Measurements from ENCODE around the gene NISCH.

Gene NISCH

DNA sequence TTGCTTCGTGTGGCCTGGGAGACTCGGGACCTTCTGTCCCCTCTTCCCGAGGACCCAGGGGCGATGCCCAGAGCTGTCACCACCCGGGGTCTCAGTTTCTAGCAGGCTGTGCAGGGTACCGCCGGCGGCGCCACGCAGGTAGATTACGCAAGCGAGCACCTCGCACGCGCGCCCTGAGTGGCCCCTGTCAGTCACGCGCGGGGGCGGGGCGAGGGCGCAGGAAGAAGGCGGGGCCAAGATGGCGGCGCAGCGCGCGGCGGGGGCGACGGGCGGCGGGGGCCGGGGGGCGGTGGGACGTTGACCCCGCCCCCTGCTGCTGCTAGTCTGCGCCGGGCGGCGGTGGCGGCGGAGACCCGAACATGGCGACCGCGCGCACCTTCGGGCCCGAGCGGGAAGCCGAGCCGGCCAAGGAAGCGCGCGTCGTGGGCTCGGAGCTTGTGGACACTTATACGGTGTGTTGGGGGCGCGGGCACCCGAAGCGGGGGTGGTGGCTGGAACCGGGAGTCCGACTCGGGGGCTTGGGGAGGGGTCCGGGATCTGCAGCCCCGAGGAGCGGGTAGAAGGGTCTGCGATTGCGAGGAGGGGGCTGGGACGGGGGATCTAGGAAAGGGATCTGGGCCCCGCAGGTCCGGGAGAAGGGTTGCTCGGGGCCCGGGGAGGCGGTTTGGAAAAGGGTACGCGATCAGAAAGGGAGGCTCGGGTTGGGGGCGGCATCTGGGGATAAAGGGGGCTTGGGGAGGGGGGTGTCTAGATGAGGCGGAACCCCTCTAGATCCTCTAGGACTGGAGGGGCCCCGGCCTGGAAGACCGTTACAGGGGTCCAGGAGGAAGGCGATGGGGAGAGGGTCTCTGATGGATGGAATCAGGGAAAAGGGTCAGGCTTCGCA is at the start of gene NISCH:
TSS of gene NISCH (plus strand) at position 322 of the 886 bp plus-strand sequence. CDS start at position 360, 38 bp downstream.
- DNase-seq: peak; percentile 74 to 79

DNA sequence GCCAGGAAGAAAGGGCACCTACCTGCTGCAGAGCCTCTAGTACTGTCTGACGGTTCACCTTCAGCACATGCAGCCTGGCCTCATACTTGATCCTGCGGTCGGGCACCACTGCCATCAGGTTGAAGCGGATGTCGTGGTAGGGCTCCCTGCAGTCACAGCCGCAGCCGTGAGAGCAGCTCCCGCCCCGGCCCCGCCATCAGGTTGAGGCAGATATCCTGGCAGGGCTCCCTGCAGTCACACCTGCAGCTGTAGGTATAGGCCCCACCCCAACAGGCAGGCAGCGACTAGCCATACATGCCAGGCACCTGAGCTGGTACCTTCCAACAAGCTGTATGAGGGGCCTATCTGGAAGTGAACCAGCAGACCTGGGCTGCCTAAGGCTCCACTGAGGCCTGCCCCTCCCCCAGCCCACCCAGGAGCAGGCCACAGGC is 49.2 kb upstream of the NISCH start:
- DNase-seq: no peak

- no peak for DNase-seq
Observed at GRCh38 chr3:52406791-52407510, 48.5 kb upstream of the NISCH start.

DNA sequence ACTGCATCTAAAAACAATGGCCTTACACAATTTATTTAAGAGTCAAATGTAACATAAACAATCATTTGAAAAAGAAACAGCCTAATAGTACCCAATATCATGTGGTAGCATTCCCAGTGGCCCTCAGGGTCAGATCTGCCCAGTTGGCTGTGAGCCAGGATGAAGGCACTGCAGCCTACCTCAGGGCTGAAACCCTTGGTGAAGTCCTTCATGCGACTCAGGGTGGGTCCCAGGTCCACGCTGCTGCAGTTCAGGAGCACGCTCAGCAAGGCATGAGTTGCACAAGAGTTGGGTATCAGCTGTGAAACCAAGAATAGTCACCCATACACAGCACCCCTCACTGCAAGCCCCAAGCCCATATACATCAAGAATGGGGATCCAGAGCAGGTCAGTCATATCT is 47.6 kb upstream of the NISCH start:
- no peak for DNase-seq

GRCh38 chr3:52408466-52408865 is 46.9 kb upstream of the NISCH start:
- no peak for DNase-seq

DNA sequence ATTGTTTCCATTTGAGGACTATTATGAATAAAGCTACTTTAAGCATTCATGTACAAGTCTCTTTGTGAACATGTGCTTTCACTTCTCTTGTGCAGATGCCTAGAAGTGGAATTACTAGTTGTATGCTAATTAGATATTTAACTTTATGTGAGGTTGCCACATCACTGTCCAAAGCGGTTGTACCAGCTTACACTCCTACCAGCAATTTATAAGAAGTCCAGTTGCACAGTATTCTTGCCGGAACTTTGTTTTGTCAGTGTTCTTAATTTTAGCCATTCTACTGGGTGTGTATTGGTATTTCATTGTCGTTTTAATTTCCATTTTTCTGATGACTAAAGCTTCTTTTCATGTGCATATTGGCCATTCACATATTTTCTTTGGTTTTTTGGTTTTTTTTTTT is 39.6 kb upstream of the NISCH start:
- no peak for DNase-seq

DNA sequence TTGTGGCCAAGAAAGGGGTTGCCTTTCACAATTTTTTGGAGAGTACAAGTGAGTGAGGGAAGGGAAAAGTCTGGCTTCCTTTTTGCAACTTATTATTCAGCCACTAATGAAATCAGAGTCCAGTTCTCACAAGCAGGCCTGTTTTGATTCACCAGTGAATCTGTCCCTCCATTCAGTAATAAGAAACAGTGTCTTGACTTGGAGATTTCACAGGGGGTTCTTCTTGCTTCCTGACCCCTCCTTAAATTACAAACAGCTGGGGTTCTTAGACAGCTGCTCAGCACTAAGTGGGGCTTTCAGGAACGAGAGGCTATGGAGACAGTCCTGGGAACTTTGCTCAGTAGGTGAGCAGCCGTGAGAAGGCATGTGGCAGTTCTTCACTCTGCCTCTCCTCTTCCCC is 35.0 kb upstream of the NISCH start:
- no peak for DNase-seq

- DNase-seq: no peak
Observed at GRCh38 chr3:52422669-52423068, 32.7 kb upstream of the NISCH start.

DNA sequence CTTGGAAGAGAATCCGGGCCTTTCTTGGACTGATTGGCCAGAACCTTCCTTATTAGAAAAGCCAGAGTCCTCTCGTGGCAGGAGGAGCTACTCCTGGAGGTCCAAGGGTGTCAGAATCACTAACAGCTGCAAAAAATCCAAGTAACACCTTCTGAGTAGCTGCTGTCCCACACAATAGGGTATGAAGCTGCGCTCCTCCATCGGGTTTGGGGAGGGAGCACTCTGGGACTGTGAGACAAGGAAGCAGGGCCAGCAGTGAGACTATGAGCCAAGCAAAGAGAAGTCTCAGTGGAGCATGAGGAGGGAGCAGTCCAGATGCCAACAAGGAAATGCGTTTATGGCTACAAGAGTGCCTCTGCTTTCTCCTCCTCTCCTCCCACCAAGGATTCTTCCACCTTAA is 32.2 kb upstream of the NISCH start:
- no peak for DNase-seq

- peak; percentile 77 for DNase-seq
Observed at GRCh38 chr3:52428151-52429005, 27.0 kb upstream of the NISCH start.

DNA sequence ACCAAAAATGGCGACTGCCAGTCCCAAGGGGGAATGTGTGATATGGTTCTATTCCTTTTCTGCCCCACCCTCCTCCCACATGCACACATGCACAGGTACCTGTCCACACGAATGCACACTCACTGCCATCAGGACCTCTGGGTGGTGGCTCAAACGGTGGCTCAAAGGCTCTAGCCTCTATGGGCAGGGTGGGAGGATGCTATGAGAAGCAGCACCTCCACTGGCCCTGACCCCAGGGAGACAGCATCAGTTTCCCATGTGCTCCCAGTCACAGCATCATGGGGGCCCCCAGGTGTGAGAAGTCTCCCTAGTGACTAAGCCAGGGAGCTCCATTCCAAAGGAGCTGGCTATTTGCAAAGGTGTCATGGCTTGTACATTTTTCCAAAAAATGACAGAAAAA is 26.4 kb upstream of the NISCH start:
- no peak for DNase-seq

GRCh38 chr3:52429779-52430415 is 25.5 kb upstream of the NISCH start:
- no peak for DNase-seq

GRCh38 chr3:52430416-52430810 is 25.0 kb upstream of the NISCH start:
- no peak for DNase-seq

GRCh38 chr3:52431459-52432223 is 23.8 kb upstream of the NISCH start:
- no peak for DNase-seq

DNA sequence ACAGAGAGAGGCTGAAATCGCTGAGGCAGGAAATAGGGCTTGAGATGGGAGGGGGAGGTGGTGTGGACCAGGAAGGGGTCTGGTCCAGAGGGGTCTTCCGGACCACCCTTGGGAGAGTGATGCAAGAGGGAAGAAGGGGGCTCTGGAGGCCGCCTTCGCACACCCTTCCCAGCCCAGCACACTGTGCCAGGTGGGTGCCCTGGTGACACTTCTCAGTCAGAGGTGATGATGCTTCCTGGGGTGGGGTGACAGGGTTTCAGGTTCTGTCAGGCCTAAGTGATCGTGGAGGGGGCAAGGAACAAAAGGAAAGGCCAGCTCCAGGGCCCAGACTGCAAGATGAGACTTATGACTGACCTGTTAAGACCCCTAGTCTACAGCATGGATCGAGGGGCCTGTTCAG is 23.2 kb upstream of the NISCH start:
- DNase-seq: no peak

DNA sequence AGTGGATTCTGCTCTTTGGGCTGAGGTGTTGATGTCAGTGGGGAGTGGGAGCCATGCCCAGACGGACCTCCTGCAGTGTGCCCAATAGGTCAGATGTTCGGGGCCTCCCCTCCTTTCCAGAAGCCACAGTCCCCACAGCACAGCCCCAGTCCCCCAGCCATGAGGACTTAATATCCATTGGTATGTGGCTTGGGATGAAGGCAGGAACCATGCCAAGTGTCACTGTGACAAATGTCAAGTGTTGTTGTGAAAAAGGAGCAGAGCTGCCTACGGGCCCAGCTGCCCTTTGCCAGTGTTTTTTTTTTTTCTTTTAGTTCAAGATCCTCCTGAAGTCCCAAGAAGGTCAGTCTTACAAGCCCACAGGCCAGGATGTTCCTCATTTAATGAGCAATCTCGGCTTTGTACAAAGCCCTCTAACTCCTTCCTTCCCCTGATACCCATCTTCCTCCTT is 22.7 kb upstream of the NISCH start:
- DNase-seq: no peak

DNA sequence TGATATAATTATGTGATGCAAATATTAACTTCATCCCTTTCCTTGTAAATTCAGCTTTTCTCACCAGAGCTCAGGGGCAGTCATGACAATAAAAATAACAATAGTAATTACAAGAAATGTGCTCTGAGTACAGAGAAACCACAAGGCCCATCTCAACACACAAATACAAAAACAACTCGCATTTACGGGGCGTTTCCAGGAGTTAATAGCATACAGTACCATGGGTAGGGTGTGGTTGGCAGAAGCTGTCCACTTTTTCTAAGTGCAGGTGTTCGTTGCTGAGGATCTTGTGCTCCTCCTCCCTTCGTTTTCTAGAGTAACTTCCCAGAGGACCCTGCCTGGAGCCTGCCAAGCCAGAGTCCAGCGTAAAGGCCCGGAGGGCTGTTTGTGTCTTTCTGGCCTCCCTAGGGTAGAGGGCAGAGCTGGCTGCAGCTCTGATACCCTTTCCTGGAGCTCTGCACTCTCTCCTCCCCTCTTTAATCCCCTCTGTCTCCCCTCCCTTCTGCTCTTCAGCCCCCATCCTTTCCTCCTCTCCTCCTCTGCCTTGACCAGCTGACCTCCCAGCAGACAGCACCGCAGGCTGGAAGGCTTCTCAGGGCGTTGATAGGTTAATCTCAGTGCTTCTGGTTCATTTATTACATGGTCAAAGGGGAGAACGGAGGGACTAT is 21.9 kb upstream of the NISCH start:
- DNase-seq: no peak

- DNase-seq: no peak
Observed at GRCh38 chr3:52433996-52434479, 21.4 kb upstream of the NISCH start.

GRCh38 chr3:52434491-52435115 is 20.8 kb upstream of the NISCH start:
- no peak for DNase-seq
